HepG2 (cell line): Measurements from ENCODE around the gene TRANK1. TPM values are rescaled to one million over a fixed set of nuclear protein-coding genes. Genes with fewer than 3 reads are reported as not detected.

Experiments used
- AKNA ChIP-seq: sonication (generic); formaldehyde crosslinking; IDR thresholded peaks from 2 replicates; pipeline ENCODE4 v1.4.0; 2020; ENCODE audit warnings: missing genetic modification reagents, borderline replicate concordance
- GMEB2 ChIP-seq: IDR thresholded peaks from 2 replicates; pipeline ENCODE4 v1.6.1; 2016; ENCODE audit warnings: missing biosample characterization, missing genetic modification reagents, low read depth
- HNF1B ChIP-seq: sonication (generic); formaldehyde crosslinking; IDR thresholded peaks from 2 replicates; pipeline ENCODE4 v1.5.1; 2020; ENCODE audit warnings: mild to moderate bottlenecking, moderate library complexity, missing genetic modification reagents
- MNT ChIP-seq: fragments of 450-650 bp; IDR thresholded peaks from 2 replicates; pipeline ENCODE4 v1.6.1; 2016
- NFRKB ChIP-seq: fragments of 450-650 bp; IDR thresholded peaks from 2 replicates; pipeline ENCODE4 v1.6.1; 2017
- PHF21A ChIP-seq: sonication (generic); formaldehyde crosslinking; IDR thresholded peaks from 2 replicates; pipeline ENCODE4 v1.5.0; 2020; ENCODE audit warnings: mild to moderate bottlenecking, missing genetic modification reagents
- SKIL ChIP-seq: sonication (generic); formaldehyde crosslinking; IDR thresholded peaks from 2 replicates; pipeline ENCODE4 v1.8.0; 2022; ENCODE audit warnings: missing genetic modification reagents, mild to moderate bottlenecking, moderate library complexity, borderline replicate concordance
- ZMYM3 ChIP-seq: sonication (generic); formaldehyde crosslinking; IDR thresholded peaks from 2 replicates; pipeline ENCODE4 v1.5.1; 2020; ENCODE audit warnings: mild to moderate bottlenecking, missing genetic modification reagents
- ZNF281 ChIP-seq: sonication (generic); formaldehyde crosslinking; IDR thresholded peaks from 2 replicates; pipeline ENCODE4 v1.4.0; 2020; ENCODE audit warnings: missing genetic modification reagents, borderline replicate concordance
- ZNF296 ChIP-seq: sonication (generic); formaldehyde crosslinking; conservative IDR thresholded peaks from 2 replicates; pipeline ENCODE4 v1.5.0; 2020; ENCODE audit warnings: mild to moderate bottlenecking, missing genetic modification reagents
- ZNF597 ChIP-seq: sonication (generic); formaldehyde crosslinking; IDR thresholded peaks from 2 replicates; pipeline ENCODE4 v1.5.0; 2020; ENCODE audit warnings: missing genetic modification reagents
- ZNF749 ChIP-seq: sonication (generic); formaldehyde crosslinking; IDR thresholded peaks from 2 replicates; pipeline ENCODE4 v1.8.0; 2022; ENCODE audit warnings: mild to moderate bottlenecking, missing genetic modification reagents, moderate library complexity, borderline replicate concordance
- polyA plus RNA-seq, 8 experiments: library from polyadenylated mRNA; depleted of rRNA in 3 of 8; stranded (reverse) in 7 of 8; unstranded in 1 of 8; fragments of >200 nt; fragmentation: Illumina TruSeq in 4 of 8; extraction: Trizol in 4 of 8; gene quantifications; 2 replicates each; pipeline versions ENCODE4 v1.2.1 to v1.2.3, GENCODE V29; 2011 to 2016; ENCODE audit warnings: low read depth in 4 of 8, missing spikeins in 1 of 8, mixed read lengths in 1 of 8; ENCODE audit not compliant: insufficient read depth in 1 of 8
- total RNA-seq, 5 experiments: library from RNA; depleted of rRNA; stranded (reverse); fragments of >200 nt; fragmentation: Illumina TruSeq; extraction: Trizol; gene quantifications; 2 replicates each; pipeline ENCODE4 v1.2.3, GENCODE V29; 2016; ENCODE audit warnings: low read depth in 1 of 5

TRANK1 gene
- total and polyA plus RNA-seq, 2 of the 13 experiments (the other 11 are each of a cell fraction or from before 2014, with no cell fraction given): 0.13 to 0.32 TPM

- TF ChIP-seq SKIL: no peak
- TF ChIP-seq ZNF749 (CRISPR knock-in tag): no peak; the same call in 1 of the 2 replicates
- TF ChIP-seq NFRKB: no peak
- no peak; the same call in 1 of the 2 replicates for TF ChIP-seq ZNF281
- TF ChIP-seq ZMYM3 (CRISPR knock-in tag): no peak
- no peak for TF ChIP-seq GMEB2 (CRISPR knock-in tag)
- peak; percentile 64 for TF ChIP-seq HNF1B (CRISPR knock-in tag)
- 0 out of 2 replicates have a peak, but pooled peaks have one; percentile 28 for TF ChIP-seq PHF21A (CRISPR knock-in tag)
- TF ChIP-seq MNT: no peak
- no peak for TF ChIP-seq ZNF597 (CRISPR knock-in tag)
- 0 out of 2 replicates have a peak, but pooled peaks have one; percentile 51 for TF ChIP-seq AKNA (CRISPR knock-in tag)
- peak; percentile 87; the same call in 1 of the 2 replicates for TF ChIP-seq ZNF296 (CRISPR knock-in tag)
Measured at GRCh38 chr3:36992806-36993325, 48.0 kb upstream of the TRANK1 start, which contains the start of gene EPM2AIP1 (continued).
